Gastroesophageal sphincter (tissue), 4 donors: Measurements from ENCODE around the gene UXS1. TPM values are rescaled to one million over a fixed set of nuclear protein-coding genes. Genes with fewer than 3 reads are reported as not detected.

Experiments used
- ATAC-seq: fragments of 150-250 bp; one replicate; pipeline ENCODE4 v1.9.1; 2016; ENCODE audit warnings: mild to moderate bottlenecking, moderate library complexity
- H3K27ac ChIP-seq, 4 donors: fragments of 200-600 bp; sonication (generic) in 3 of 4; 1 replicate in 3 of 4; 2 replicates in 1 of 4; pipeline ENCODE4 v1.5.1; 2016 to 2019
- H3K27me3 ChIP-seq: fragments of 200-600 bp; sonication (generic); one replicate; pipeline ENCODE4 v1.5.1; 2019
- H3K36me3 ChIP-seq, 2 donors: fragments of 200-600 bp; sonication (generic); one replicate each; pipeline ENCODE4 v1.5.1; 2019; ENCODE audit warnings: control low read depth in 1 of 2
- H3K4me1 ChIP-seq, 3 donors: fragments of 200-600 bp; sonication (generic); 1 replicate in 2 of 3; 2 replicates in 1 of 3; pipeline ENCODE4 v1.5.1; 2016 to 2019; ENCODE audit warnings: control low read depth in 2 of 3
- H3K4me3 ChIP-seq, 2 donors: fragments of 200-600 bp; sonication (generic); one replicate each; pipeline ENCODE4 v1.5.1; 2019; ENCODE audit warnings: mild to moderate bottlenecking in 1 of 2, moderate library complexity in 1 of 2
- H3K9me3 ChIP-seq, 3 donors: fragments of 200-600 bp; sonication (generic); one replicate each; pipeline ENCODE4 v1.5.1; 2017 to 2019; ENCODE audit warnings: control low read depth in 2 of 3
- CTCF ChIP-seq, 4 experiments: fragments of 200-600 bp in 2 of 4; fragments of 450-650 bp in 2 of 4; sonication (generic) in 1 of 4; IDR thresholded peaks; one replicate each; pipeline ENCODE4 v1.5.1; 2017 to 2019; ENCODE audit warnings: antibody characterized with exemption in 4 of 4, mild to moderate bottlenecking in 2 of 4, moderate library complexity in 2 of 4
- EP300 ChIP-seq: sonication (generic); formaldehyde crosslinking; IDR thresholded peaks from one replicate; pipeline ENCODE4 v1.6.1; 2017; ENCODE audit warnings: antibody characterized with exemption, mild to moderate bottlenecking
- POLR2A ChIP-seq, 2 donors: fragments of 450-650 bp; IDR thresholded peaks; one replicate each; pipeline ENCODE4 v1.6.1; 2017; ENCODE audit warnings: antibody characterized with exemption in 2 of 2, mild to moderate bottlenecking in 2 of 2, moderate library complexity in 1 of 2
- POLR2AphosphoS5 ChIP-seq: sonication (generic); formaldehyde crosslinking; IDR thresholded peaks from one replicate; pipeline ENCODE4 v1.6.1; 2017; ENCODE audit warnings: antibody characterized with exemption
- WGBS, 2 donors: methylation state at CpG; one replicate each; pipeline ENCODE4 v1.1.5; 2018; ENCODE audit warnings: low coverage in 1 of 2; 5-methylcytosine and 5-hydroxymethylcytosine counted together
- total RNA-seq, 4 donors: library from RNA; depleted of rRNA; stranded (reverse); fragments of >200 nt; gene quantifications; one replicate each; pipeline ENCODE4 v1.1.0, GENCODE V29; 2016

UXS1 gene
- total RNA-seq, 4 donors from 2014 or later, result 34.7 to 58.9 (median 52.1) TPM

DNA sequence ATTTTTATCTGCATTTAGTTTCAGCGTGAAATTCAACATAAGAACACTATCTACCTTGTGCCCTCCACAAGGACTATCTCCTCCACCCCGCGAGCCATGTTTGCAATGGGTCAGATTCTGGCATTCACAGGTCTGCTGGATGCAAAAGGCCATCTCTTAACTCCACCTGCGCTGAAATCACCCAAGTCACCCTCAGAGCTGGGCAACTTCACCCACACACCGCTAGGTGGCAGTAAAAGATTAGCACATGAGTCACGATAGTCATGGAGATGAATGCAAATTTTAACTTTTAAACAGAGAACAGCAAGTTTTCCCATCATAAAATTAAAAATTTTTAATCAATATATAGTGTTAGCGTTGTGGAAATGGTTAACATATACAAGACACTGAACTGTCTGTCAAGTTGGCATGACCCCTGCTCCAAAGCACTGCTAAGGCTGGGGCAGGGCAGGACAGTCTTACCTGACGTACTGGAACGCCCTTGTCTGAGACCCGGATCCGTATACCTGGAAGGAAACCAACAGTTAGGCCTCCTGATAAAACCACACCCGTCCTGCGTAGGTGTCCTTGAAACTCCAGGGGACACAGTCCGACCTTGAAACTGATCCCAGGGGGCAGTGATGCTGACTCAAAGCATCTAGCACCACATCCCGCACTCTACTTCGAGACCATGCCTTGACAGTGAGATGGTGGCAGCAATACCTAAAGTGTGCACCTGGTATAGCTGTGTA is 89.6 kb downstream of the UXS1 start:
- TF ChIP-seq POLR2A (IDR thresholded peaks at IDR 0.05) (no peak), CTCF (IDR thresholded peaks at IDR 0.05) (peak; percentile 91 to 97 (median 94))
- Histone ChIP-seq H3K9me3 (no peaks in the 10 kb centered on the region), H3K27ac (no peak overlapping the region), H3K4me1 (peaks cover 0 to 23% (median 0%) of the 10 kb centered on the region in 3 donors), H3K4me3 (no peak overlapping the region), H3K27me3 (no peaks in the 10 kb centered on the region), H3K36me3 (peaks cover 0 to 53% of the 10 kb centered on the region in 2 donors)
- no peak for ATAC-seq
- 14 to 23% methylated on average over 4 to 8 of the region's 16 CpGs for WGBS, 2 donors

DNA sequence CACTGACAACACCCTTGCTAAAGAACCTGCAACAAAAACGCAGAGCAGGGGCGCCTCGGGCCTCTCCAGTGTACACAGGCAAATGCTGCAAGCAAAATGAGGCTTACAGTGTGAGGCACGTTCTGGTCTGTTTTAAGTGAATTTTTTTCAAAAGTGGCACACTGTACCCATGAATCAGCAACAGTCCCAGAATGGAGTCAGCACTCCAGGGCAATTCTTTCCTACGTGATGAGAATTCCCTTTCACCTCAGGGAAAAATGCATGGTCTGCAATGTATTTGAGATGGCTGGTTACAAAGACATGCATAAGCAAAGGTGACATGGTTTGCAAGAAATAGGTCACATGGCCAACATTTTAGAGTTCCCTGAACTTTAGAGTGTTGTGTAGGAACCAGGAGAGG is 94.4 kb downstream of the UXS1 start:
- no peak for ATAC-seq
- peaks cover 0 to 69% of the 10 kb centered on the region in 2 donors for H3K36me3 ChIP-seq
- no peaks in the 10 kb centered on the region for H3K27me3 ChIP-seq
- H3K4me3 ChIP-seq, result no peak overlapping the region
- TF ChIP-seq EP300, result no peak
- TF ChIP-seq CTCF (IDR thresholded peaks at IDR 0.05), result no peak
- no peak for TF ChIP-seq POLR2A (IDR thresholded peaks at IDR 0.05)
- TF ChIP-seq POLR2AphosphoS5, result no peak
- no peaks in the 10 kb centered on the region for H3K9me3 ChIP-seq
- H3K4me1 ChIP-seq, result no peaks in the 10 kb centered on the region
- no peak overlapping the region for H3K27ac ChIP-seq
- 67% methylated on average over 2 of the region's 5 CpGs; no CpG with 5 or more reads in 1 of the 2 donors for WGBS, 2 donors

GRCh38 chr2:106098664-106099063 is 95.4 kb downstream of the UXS1 start:
- H3K4me3 ChIP-seq, result no peak overlapping the region
- ATAC-seq, result no peak
- H3K27me3 ChIP-seq, result no peaks in the 10 kb centered on the region
- peaks cover 0 to 79% of the 10 kb centered on the region in 2 donors for H3K36me3 ChIP-seq
- WGBS, 2 donors, result 57 to 76% methylated on average over 4 to 7 of the region's 9 CpGs
- H3K4me1 ChIP-seq, result no peaks in the 10 kb centered on the region
- H3K27ac ChIP-seq, result no peak overlapping the region
- TF ChIP-seq CTCF (IDR thresholded peaks at IDR 0.05), result no peak
- TF ChIP-seq POLR2AphosphoS5, result no peak
- TF ChIP-seq EP300, result no peak
- H3K9me3 ChIP-seq, result no peaks in the 10 kb centered on the region

DNA sequence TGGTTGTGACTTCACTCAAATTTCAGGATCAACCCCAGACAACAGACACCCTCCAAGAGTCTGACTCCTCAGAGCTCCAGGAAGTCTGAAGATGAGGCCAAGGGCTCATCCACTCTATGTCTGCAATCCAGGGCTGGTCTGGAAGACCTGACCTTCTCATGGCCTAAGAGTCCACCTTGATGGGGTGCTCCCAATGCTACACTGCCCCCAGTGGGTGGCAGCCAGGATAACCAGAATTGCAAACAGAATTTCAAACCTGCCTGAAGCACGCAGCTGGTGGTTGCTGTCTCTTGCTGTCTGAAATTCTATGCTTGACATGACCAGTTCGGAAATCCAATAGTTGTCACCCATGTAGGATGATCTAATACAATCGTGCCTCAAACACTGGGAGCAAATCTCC is 96.0 kb downstream of the UXS1 start:
- Histone ChIP-seq H3K4me3 (no peak overlapping the region), H3K27ac (no peak overlapping the region), H3K4me1 (no peaks in the 10 kb centered on the region), H3K36me3 (peaks cover 0 to 85% of the 10 kb centered on the region in 2 donors), H3K9me3 (no peaks in the 10 kb centered on the region), H3K27me3 (no peaks in the 10 kb centered on the region)
- no peak for ATAC-seq
- WGBS, 2 donors, result 25 to 67% methylated on average over 1 to 3 of the region's 3 CpGs
- no peak for TF ChIP-seq EP300
- no peak for TF ChIP-seq POLR2A (IDR thresholded peaks at IDR 0.05)
- peak in 3 of 4 experiments; percentile 6 to 57 (median 27) for TF ChIP-seq CTCF (IDR thresholded peaks at IDR 0.05)
- no peak for TF ChIP-seq POLR2AphosphoS5
